Muscle layer of duodenum (tissue), 2 donors: Measurements from ENCODE around the gene KBTBD7.
A peak's percentile ranks its signal among the peaks of the same experiment; 100 is the strongest.

ENCODE experiments used
- H3K27ac ChIP-seq: one replicate; pipeline ENCODE4 v1.7.0; 2013; ENCODE audit warnings: mild to moderate bottlenecking, low read length
- H3K27me3 ChIP-seq: one replicate; pipeline ENCODE4 v1.7.0; 2013; ENCODE audit warnings: low read depth, mild to moderate bottlenecking, control low read depth, low read length
- H3K36me3 ChIP-seq, 2 donors: one replicate each; pipeline ENCODE4 v1.7.0; 2013; ENCODE audit warnings: low read length in 2 of 2, control low read depth in 1 of 2, mild to moderate bottlenecking in 1 of 2; ENCODE audit not compliant: insufficient read depth in 2 of 2, control insufficient read depth in 1 of 2
- H3K4me1 ChIP-seq, 2 donors: one replicate each; pipeline ENCODE4 v1.7.0; 2013; ENCODE audit warnings: low read length in 2 of 2, mild to moderate bottlenecking in 2 of 2, control low read depth in 1 of 2, moderate library complexity in 1 of 2; ENCODE audit not compliant: insufficient read depth in 2 of 2, control insufficient read depth in 1 of 2
- H3K4me3 ChIP-seq, 2 donors: one replicate each; pipeline ENCODE4 v1.7.0; 2013; ENCODE audit warnings: low read length in 2 of 2, low read depth in 1 of 2, mild to moderate bottlenecking in 1 of 2
- H3K9me3 ChIP-seq, 2 donors: one replicate each; pipeline ENCODE4 v1.7.0; 2013; ENCODE audit warnings: low read length in 2 of 2, control low read depth in 1 of 2, mild to moderate bottlenecking in 1 of 2; ENCODE audit not compliant: control insufficient read depth in 1 of 2
- donor health status: healthy.

The KBTBD7 gene

DNA sequence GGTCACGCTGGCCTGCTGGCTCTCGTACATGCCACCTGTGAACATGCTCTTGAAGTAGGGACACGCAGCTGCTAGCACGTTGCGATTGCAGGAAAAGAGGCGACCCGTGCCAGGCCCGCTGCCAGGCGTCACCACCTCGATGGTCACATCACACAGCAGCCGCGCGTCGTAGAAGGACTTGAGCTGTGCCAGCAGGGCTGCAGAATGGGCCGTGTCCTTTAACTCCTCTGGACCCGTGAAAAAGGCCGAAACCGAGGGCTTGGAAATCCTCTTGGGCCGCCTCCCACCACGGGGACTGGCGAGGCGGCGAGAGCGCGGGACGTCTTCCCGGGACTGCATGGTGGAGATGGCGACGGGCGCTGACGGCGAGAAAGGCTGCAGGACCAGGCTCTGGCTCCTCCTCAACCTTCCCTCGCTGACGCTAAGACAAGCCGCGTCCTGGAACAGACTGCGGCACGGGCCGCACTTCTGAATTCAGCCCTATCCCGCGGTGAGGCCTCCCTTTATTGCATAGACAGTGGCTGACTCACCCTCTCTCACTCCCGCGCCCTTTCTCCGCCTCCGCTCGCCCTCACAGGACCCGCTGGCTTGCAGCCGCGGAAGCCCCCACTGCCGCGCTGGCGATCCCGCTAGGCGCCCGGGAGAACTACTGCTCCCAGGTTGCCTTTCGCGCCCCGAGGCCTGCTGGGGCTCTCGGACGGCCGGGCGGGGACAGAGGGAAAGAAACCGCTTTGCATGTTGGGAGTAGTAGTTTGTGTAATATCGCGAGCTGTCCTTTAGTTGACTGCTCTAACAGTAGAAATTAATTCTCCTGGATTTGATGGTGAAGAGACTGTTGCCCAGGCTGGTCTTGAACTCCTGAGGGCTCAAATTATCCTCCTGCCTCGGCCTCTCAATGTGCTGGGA lies at the start of gene KBTBD7:
TSS of gene KBTBD7 (minus strand) at position 651 of the 906 bp plus-strand sequence. CDS start at position 339, 312 bp downstream.
- no peaks in the 10 kb centered on the region for H3K36me3 ChIP-seq

GRCh38 chr13:41241626-41242025 lies 47.3 kb upstream of the KBTBD7 start:
- Histone ChIP-seq H3K27me3 (no peaks in the 10 kb centered on the region), H3K4me3 (no peak overlapping the region), H3K4me1 (no peaks in the 10 kb centered on the region), H3K9me3 (no peaks in the 10 kb centered on the region), H3K27ac (no peak overlapping the region), H3K36me3 (peaks cover 3 to 23% of the 10 kb centered on the region in 2 donors)

More for the DNA sequence above, at the start of gene KBTBD7:
- Histone ChIP-seq H3K9me3 (no peaks in the 10 kb centered on the region), H3K4me1 (peaks cover 5 to 15% of the 10 kb centered on the region in 2 donors), H3K27ac (peak within 1 kb of the TSS; percentile 51), H3K27me3 (no peaks in the 10 kb centered on the region), H3K4me3 (peak within 1 kb of the TSS; percentile 60 to 78)

GRCh38 chr13:41236369-41236768 lies 42.0 kb upstream of the KBTBD7 start:
- H3K27ac ChIP-seq: no peak overlapping the region

GRCh38 chr13:41232578-41233480 lies 38.5 kb upstream of the KBTBD7 start:
- Histone ChIP-seq H3K4me1 (no peaks in the 10 kb centered on the region), H3K4me3 (no peak overlapping the region), H3K36me3 (peaks cover 9 to 43% of the 10 kb centered on the region in 2 donors), H3K27ac (no peak overlapping the region), H3K27me3 (no peaks in the 10 kb centered on the region), H3K9me3 (no peaks in the 10 kb centered on the region)

More at GRCh38 chr13:41236369-41236768, 42.0 kb upstream of the KBTBD7 start:
- H3K9me3 ChIP-seq: no peaks in the 10 kb centered on the region
- H3K27me3 ChIP-seq: no peaks in the 10 kb centered on the region
- H3K4me1 ChIP-seq: no peaks in the 10 kb centered on the region
- no peak overlapping the region for H3K4me3 ChIP-seq
- peaks cover 0 to 41% of the 10 kb centered on the region in 2 donors for H3K36me3 ChIP-seq

GRCh38 chr13:41231786-41232185 lies 37.4 kb upstream of the KBTBD7 start:
- no peak overlapping the region for H3K4me3 ChIP-seq
- H3K27ac ChIP-seq: no peak overlapping the region
- no peaks in the 10 kb centered on the region for H3K4me1 ChIP-seq
- no peaks in the 10 kb centered on the region for H3K9me3 ChIP-seq
- peaks cover 10 to 47% of the 10 kb centered on the region in 2 donors for H3K36me3 ChIP-seq
- no peaks in the 10 kb centered on the region for H3K27me3 ChIP-seq

DNA sequence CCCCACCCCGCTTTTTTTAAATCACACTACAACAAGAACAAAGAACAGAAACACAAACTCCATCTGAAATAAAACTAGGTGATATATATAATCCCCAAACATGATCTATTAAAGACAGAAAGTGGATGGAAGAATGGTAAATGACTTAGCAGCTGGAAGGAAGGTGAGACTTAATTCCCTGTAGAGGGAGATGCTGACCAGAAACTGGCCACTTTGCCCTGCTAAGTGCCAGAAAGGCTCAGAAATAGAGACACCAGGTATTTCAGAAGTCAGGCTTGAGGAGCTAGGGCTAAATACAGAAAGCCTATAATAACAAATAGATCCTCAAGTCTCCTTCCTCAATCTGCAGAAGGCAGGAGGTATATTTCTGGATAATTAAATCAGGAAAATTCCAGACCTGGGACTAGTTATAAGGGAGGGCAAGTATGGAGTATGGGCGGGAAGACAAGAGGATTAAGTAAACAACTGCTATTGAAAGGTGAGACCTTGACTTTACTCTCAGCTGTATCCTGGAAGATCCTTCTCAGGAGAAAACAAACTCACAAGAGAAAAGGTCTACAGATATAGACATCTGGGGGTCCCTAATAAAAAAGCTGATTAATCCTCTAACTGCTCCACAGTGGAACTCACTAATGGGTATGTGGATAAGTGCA lies 36.8 kb upstream of the KBTBD7 start:
- Histone ChIP-seq H3K27me3 (no peaks in the 10 kb centered on the region), H3K4me3 (no peak overlapping the region), H3K36me3 (peaks cover 13 to 46% of the 10 kb centered on the region in 2 donors), H3K9me3 (no peaks in the 10 kb centered on the region), H3K4me1 (no peaks in the 10 kb centered on the region), H3K27ac (no peak overlapping the region)

GRCh38 chr13:41229356-41229755 lies 35.0 kb upstream of the KBTBD7 start:
- H3K36me3 ChIP-seq: peaks cover 13 to 37% of the 10 kb centered on the region in 2 donors

DNA sequence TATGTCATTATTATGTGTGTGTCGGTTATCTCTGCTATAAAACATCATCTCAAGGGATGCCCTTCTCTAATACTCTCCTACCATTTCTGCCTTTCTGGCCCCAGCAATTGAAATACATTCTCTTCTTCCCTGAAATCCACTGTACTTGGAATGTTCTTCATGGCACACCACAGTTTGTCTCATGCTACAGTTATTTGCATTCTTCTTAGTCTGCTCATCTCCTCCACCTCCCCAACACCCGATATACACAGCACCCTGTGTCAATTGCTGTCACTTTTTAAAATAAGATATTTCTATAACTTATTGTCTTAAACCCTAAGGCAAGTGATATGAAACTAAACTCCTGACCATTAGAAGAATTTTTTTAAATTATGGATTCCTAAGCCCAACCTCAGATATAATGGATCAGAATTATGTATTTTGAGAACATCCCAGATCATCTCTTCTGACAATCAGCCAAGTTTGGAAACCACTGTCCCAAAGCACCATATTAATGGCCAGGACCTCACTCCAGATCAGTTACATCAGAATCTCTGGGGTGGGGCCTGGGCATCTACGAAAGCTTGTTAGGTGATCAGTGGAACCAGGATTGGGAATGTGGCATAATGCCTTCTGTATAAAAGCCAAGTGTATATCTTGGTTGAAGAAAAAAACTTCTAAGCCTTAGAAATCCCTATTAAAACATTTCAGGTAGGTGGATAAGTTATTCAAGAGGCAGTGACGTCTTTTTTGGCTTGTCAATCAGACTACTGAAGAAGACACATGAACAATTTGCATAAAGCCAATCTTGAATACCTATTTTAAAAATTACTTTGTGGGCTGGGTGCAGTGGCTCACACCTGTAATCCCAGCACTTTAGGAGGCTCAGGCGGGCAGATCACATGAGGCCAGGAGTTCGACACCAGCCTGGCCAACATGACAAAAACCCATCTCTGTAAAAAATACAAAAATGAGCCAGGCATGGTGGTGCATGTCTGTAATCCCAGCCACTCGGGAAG lies 30.0 kb upstream of the KBTBD7 start:
- Histone ChIP-seq H3K4me3 (no peak overlapping the region), H3K36me3 (peaks cover 14 to 21% of the 10 kb centered on the region in 2 donors), H3K27ac (no peak overlapping the region)

More at GRCh38 chr13:41229356-41229755, 35.0 kb upstream of the KBTBD7 start:
- Histone ChIP-seq H3K4me1 (no peaks in the 10 kb centered on the region), H3K4me3 (no peak overlapping the region), H3K27me3 (no peaks in the 10 kb centered on the region), H3K9me3 (no peaks in the 10 kb centered on the region), H3K27ac (no peak overlapping the region)

DNA sequence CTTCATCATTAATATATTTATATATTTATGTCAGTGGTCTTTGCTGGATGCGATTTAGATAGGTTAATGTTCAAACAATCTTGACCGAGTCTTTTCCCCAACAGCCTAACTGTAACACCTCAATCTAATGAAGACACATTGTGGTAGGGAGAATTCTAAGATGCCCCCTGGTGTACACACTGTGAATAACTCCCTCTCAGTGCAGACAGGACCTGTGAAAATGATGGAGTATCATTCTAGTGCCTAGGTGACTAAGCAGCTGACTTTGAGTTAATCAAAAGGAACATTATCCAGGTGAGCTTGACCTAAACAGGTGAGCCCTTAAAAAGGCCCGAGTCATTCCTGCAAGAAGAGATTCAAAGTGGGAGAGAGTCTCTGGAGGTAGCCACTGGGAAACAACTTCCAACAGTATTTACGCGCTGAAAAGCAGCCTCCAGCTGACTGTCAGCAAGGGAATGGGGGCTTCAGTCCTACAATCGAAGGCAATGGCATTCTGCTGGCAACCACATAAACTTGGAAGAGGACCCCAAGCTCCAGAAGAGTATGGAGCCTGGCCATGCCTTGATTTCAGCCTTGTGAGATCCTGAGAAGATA lies 28.0 kb upstream of the KBTBD7 start:
- no peak overlapping the region for H3K27ac ChIP-seq
- no peak overlapping the region for H3K4me3 ChIP-seq
- H3K9me3 ChIP-seq: no peaks in the 10 kb centered on the region
- H3K4me1 ChIP-seq: no peaks in the 10 kb centered on the region
- H3K27me3 ChIP-seq: no peaks in the 10 kb centered on the region
- H3K36me3 ChIP-seq: peaks cover 8 to 15% of the 10 kb centered on the region in 2 donors

More for the DNA sequence above, 30.0 kb upstream of the KBTBD7 start:
- H3K9me3 ChIP-seq: no peaks in the 10 kb centered on the region
- no peaks in the 10 kb centered on the region for H3K27me3 ChIP-seq
- no peaks in the 10 kb centered on the region for H3K4me1 ChIP-seq

- Histone ChIP-seq H3K27me3 (no peaks in the 10 kb centered on the region), H3K27ac (no peak overlapping the region), H3K9me3 (no peaks in the 10 kb centered on the region), H3K36me3 (peaks cover 4 to 8% of the 10 kb centered on the region in 2 donors), H3K4me1 (peaks cover 0 to 3% of the 10 kb centered on the region in 2 donors), H3K4me3 (no peak overlapping the region)
These were observed 26.0 kb upstream of the KBTBD7 start for GRCh38 chr13:41220401-41220800.
